Omental fat pad (tissue), 4 donors: Measurements from ENCODE around the gene TMEM107. TPM values are rescaled to one million over a fixed set of nuclear protein-coding genes. Genes with fewer than 3 reads are reported as not detected.

Experiments
- ATAC-seq: fragments of 150-250 bp; one replicate; pipeline ENCODE4 v1.9.1; 2016; ENCODE audit warnings: mild to moderate bottlenecking, moderate library complexity; ENCODE audit not compliant: low FRiP score
- DNase-seq: peaks from one replicate; pipeline ENCODE4 v3.0.0-alpha.2; 2019; ENCODE audit warnings: low spot score
- total RNA-seq, 4 donors: library from RNA; depleted of rRNA; stranded (reverse); fragments of >200 nt; gene quantifications; one replicate each; pipeline ENCODE4 v1.1.0, GENCODE V29; 2016
- TF ChIP-seq, protein P1 (sequence below), 3 donors: fragments of 450-650 bp; IDR thresholded peaks; one replicate each; pipeline ENCODE4 v1.5.1; 2016 to 2017; ENCODE audit warnings: antibody characterized with exemption in 3 of 3, mild to moderate bottlenecking in 3 of 3, moderate library complexity in 2 of 3

The TMEM107 gene
- total RNA-seq, 4 donors from 2014 or later, result 10.9 to 78.4 (median 34.1) TPM

DNA sequence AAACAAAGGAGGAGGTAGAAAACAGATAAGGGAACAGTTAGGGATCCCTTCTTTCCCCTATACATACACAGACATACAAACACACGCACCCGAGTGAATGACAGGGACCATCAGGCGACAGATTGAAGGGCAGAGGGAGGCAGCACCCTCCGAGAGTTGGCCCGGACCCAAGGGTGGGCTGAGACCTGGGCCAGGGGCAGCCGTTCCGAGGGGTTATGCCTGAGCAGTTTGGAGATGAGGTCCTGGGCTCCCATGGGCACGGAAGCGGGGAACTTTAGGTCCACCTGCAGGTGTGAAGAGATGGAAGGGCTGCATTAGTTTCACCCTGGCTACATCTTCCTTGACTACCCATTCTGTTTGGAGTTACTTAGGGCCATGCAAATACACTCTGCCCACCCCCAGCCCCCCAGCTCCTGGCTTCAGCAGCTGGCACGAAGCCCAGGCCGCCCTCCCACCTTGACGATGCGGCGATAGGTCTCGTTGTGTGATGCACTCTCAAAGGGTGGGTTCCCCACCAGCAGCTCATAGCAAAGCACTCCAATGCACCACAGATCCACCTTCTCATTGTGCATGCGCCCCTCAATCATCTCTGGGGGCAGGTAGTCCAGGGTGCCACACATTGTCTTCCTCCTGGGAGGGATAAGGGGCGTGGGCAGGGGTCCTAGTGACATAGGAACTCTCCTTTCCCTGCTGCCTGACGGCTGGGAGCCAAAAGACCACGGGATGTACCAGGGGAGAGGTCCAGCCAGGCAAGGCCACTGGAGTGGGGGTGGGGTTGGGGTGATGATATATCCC is 28.8 kb upstream of the TMEM107 start:
- no peak for ATAC-seq
- no peak for DNase-seq
- TF ChIP-seq, protein P1, sequence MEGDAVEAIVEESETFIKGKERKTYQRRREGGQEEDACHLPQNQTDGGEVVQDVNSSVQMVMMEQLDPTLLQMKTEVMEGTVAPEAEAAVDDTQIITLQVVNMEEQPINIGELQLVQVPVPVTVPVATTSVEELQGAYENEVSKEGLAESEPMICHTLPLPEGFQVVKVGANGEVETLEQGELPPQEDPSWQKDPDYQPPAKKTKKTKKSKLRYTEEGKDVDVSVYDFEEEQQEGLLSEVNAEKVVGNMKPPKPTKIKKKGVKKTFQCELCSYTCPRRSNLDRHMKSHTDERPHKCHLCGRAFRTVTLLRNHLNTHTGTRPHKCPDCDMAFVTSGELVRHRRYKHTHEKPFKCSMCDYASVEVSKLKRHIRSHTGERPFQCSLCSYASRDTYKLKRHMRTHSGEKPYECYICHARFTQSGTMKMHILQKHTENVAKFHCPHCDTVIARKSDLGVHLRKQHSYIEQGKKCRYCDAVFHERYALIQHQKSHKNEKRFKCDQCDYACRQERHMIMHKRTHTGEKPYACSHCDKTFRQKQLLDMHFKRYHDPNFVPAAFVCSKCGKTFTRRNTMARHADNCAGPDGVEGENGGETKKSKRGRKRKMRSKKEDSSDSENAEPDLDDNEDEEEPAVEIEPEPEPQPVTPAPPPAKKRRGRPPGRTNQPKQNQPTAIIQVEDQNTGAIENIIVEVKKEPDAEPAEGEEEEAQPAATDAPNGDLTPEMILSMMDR (IDR thresholded peaks at IDR 0.05), result no peak

DNA sequence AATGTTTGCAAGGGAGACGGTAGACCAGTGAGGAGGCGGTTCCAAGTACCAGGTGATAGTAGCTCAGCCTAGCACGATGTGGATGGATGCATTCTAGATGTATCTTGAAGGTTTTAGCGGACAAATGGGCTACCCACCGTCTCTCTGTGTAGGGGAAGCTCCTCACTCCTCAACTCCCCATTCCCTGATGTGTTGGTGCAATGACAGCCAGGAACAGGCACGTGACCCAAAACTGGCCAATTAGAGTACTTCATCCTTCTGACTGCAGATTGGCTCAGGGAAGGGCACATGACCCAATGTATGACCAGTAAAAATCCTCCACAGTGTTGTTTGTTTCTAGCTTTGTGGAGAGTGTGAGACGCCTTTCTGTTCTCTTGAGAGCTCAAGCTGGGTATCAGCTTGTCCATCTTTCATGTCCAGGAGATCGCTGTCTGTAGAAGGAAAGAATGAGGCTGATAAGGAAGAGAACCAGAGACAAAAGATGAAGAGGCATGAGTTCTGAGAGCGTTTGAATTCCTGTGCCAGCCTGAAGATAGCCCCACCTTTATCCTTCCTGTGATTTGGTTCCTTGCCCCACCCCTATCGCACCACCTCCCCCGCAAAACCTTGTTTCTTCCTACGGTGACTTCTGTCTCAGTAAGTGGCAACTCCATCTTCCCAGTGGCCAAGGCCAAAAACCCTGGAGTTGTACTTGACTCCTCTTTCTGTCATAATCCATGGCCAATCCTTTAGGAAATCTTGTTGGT is 16.1 kb upstream of the TMEM107 start:
- TF ChIP-seq, protein P1 (IDR thresholded peaks at IDR 0.05), result no peak
- ATAC-seq (peak; percentile 24), DNase-seq (no peak)

DNA sequence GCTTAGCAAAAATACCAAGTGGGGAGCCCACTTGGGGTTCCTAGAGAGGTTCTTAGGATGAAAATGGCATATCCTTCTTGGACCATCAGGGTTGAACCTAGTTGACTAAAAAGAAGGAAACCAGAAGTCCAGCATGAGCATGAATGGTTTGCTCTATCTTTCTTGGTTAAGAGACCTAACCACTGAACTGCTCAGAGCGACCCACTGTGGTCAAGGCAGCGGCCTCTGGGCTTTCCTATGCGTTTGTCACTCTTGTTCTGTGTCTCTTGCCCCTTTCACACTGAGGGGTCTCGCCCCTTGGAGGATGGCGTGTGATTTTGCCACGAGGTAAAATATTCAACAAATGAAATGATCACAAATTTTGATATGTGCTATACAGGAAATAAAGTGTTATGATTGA is 14.3 kb upstream of the TMEM107 start:
- ATAC-seq, result no peak
- TF ChIP-seq, protein P1 (IDR thresholded peaks at IDR 0.05), result no peak
- no peak for DNase-seq

DNA sequence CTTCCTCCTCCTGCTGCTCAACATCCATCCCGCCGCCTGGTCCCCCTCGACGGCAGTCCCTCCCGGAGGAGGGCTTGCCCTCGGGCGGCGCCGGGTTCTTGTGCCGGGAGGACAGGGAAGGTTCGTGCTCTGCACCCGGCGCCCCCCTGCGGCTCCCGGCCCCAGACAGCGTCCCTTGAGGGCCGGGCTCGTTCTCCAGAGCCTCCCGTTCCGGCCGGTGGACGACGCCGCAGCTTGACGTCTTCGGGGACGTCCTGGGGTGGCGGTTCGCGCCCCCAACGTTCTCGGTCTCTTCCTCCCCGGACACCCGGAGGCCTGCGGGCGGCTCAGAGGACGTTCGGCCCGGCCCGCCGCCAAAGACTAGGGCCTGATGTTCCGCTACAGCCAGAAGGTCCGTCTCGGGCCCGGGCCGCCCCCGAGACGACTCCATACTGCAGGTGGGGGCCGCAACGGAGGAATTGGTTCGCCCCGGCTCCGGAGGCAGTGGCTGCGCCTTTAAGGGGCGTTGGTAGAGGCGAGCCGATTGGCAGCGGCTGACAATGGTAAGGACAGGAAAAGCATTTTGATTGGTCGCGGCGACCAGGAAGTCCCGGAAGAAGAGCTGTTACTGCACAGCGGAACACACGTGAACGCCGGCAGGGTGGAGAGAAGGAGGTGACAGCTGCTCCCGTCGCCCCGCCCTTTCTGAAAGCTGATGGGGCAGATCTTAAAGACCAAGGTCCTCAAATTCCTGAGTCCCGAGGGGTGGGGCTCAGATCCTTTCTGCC is 13.7 kb upstream of the TMEM107 start, which contains the start of gene BORCS6:
Gene BORCS6 (minus strand): TSS at position 470 of the 767 bp plus-strand sequence. CDS start 40 bp downstream, at position 430.
- TF ChIP-seq, protein P1 (IDR thresholded peaks at IDR 0.05), result no peak
- ATAC-seq (peak; percentile 75), DNase-seq (peak; percentile 89)

DNA sequence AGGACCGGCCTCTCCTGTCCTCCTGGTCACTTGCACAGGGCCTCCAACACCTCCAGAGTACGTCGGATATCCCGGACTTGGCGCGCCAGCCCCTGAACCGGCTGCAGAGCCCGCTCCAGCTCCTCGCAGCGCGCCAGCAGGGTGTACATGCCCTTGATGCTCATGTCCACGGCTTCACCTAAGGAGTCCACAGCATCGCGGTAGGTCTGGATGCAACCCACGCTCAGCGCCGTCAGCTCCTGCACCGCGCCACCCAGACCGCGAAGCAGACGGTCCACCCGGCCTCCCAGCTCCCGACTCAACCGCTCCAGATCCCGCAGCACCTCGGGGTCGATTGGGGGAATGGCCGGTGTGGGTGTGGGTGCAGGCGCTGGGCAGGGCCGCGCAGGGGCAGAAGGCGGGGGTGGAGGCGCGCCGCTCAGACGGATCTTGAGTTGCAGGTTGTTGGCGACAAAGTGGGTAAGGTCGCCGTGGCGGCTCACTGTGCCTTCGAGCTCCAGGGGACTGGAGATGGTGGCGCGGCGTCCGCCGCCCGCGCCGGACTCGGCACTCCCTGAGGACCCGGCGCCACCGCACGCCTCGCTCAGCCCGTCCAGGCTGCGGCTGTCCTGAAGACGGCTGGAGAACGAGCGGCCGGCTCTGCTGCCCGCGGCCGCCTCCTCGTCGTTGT is 13.0 kb upstream of the TMEM107 start:
- TF ChIP-seq, protein P1 (IDR thresholded peaks at IDR 0.05), result no peak
- no peak for ATAC-seq

DNA sequence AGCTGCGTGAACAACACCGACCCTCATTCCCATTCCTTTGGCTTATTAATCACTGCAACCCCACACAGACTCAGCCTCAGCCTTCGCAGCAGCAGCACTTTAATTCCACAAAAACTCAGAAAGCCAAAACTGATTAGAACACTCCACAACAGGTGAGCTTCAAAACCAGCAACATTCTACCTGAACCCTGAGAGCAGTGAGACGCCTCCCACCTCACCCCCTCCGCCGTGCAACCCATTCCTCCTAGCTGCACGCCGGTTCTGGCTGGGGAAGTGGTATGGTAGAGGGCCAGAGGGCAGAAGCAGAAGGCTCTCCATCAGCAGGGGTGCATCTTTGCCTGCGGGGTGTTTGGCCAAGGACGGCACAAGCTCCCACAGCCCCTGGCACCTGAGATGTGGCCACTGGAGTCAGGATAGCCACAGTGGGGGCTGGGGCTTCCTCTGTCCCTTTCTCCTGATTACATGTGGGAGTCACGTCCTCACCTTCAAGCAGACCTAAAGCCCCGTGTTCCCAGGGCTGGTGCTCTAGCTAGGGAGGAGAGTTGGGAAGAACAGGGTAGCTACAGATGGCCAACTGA is 12.2 kb upstream of the TMEM107 start:
- ATAC-seq (no peak), DNase-seq (no peak)
- TF ChIP-seq, protein P1 (IDR thresholded peaks at IDR 0.05), result no peak

More for the DNA sequence above, 13.0 kb upstream of the TMEM107 start:
- no peak for DNase-seq
